Type B pancreatic cell (in vitro differentiated cells): Measurements from ENCODE around the gene LAMP5. TPM values are rescaled to one million over a fixed set of nuclear protein-coding genes. Genes with fewer than 3 reads are reported as not detected.

Source experiments
- DNase-seq: peaks from one replicate; pipeline ENCODE4 v3.0.0; 2021; ENCODE audit warnings: mixed read lengths; ENCODE audit not compliant: unreplicated experiment; ENCODE audit errors: extremely low spot score
- H3K27ac Mint-ChIP-seq: 2 replicates; pipeline ENCODE4 v1.8.0; 2021; ENCODE audit warnings: mild to moderate bottlenecking, mixed read lengths
- H3K27me3 Mint-ChIP-seq: 2 replicates; pipeline ENCODE4 v1.8.0; 2021; ENCODE audit warnings: mixed read lengths
- H3K36me3 Mint-ChIP-seq: 2 replicates; pipeline ENCODE4 v1.8.0; 2021; ENCODE audit warnings: mixed read lengths
- H3K4me1 Mint-ChIP-seq: one replicate; pipeline ENCODE4 v1.8.0; 2021; ENCODE audit warnings: mixed read lengths; ENCODE audit not compliant: unreplicated experiment
- H3K4me3 Mint-ChIP-seq: 2 replicates; pipeline ENCODE4 v1.8.0; 2021; ENCODE audit warnings: mild to moderate bottlenecking, mixed read lengths
- H3K9me3 Mint-ChIP-seq: 2 replicates; pipeline ENCODE4 v1.8.0; 2021; ENCODE audit warnings: mixed read lengths
- total RNA-seq: library from RNA; stranded (reverse); gene quantifications from 2 replicates; pipeline ENCODE4 v1.2.1, GENCODE V29; 2021; ENCODE audit warnings: low replicate concordance
- TF ChIP-seq, protein P1 (sequence below): fragments of 200-600 bp; sonication (generic); conservative IDR thresholded peaks from 2 replicates; pipeline ENCODE4 v1.5.0; 2021; ENCODE audit warnings: antibody characterized with exemption, mild to moderate bottlenecking

LAMP5 gene
- total RNA-seq, 1 donor from 2014 or later = 7.6 TPM

DNA sequence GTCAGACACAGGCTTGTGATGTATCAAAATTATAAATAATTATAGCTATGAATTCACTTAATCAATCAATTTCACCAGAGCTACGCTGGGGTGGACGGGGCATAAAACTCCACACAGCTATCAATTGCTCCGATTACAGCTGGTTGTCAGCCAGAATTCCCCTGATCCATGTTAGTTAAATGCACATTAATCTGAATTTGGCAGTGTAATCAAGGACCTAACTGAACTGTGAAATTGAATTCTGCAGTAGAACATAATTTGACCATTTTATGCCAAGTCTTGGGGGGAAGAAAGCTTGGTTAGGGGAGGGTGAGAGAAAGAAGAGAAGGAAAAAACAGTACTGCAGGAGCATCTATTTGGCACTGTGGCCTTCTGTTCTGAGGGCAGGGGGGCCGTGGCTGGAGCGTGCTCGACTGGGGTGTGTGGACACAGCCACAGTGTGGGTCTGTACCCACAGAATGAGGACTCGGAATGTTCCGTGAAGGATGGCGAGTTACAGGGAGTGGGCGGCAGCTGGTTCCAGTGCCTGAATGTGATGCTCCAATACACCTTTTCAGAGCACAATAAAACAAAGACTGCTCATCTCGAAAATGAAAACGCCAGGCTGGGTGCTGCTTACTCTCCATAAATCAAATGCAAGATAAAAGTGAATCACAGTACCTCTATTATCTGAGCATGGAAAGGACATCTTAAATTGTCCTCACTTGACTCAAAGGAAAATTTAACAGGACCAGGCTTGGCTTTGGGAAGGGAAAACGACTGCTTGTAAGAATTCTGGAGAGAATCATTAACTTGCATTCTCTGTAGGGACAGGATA, 59.2 kb downstream of the LAMP5 start:
- no peak overlapping the region for H3K27ac Mint-ChIP-seq
- H3K9me3 Mint-ChIP-seq = peaks cover 3% of the 10 kb centered on the region
- DNase-seq = no peak
- peaks cover 32% of the 10 kb centered on the region for H3K27me3 Mint-ChIP-seq
- H3K4me1 Mint-ChIP-seq = peaks cover 39% of the 10 kb centered on the region
- TF ChIP-seq, protein P1, sequence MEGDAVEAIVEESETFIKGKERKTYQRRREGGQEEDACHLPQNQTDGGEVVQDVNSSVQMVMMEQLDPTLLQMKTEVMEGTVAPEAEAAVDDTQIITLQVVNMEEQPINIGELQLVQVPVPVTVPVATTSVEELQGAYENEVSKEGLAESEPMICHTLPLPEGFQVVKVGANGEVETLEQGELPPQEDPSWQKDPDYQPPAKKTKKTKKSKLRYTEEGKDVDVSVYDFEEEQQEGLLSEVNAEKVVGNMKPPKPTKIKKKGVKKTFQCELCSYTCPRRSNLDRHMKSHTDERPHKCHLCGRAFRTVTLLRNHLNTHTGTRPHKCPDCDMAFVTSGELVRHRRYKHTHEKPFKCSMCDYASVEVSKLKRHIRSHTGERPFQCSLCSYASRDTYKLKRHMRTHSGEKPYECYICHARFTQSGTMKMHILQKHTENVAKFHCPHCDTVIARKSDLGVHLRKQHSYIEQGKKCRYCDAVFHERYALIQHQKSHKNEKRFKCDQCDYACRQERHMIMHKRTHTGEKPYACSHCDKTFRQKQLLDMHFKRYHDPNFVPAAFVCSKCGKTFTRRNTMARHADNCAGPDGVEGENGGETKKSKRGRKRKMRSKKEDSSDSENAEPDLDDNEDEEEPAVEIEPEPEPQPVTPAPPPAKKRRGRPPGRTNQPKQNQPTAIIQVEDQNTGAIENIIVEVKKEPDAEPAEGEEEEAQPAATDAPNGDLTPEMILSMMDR = no peak
- no peaks in the 10 kb centered on the region for H3K36me3 Mint-ChIP-seq
- peak overlapping the region; percentile 3 for H3K4me3 Mint-ChIP-seq

DNA sequence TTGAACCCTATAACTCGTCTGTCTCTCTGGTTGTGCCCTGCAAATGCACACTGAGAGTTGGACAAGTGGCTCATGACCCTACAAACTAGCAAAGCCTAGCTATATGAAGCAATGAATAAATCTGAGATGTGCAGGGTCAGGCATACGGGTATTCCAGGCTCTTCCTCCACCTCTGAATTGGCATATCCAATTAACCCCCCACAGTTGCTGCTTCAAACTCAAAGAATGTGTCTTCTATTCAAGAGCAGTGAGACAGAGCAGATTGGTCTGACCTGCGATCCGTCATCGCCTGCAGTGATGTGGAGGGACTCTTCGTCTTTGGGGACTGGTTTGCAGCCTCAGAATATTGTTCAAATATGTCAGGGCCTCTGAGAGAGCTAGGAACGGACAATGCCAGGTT, 59.8 kb downstream of the LAMP5 start:
- Mint-ChIP-seq H3K4me1 (peaks cover 39% of the 10 kb centered on the region), H3K27ac (no peak overlapping the region), H3K36me3 (no peaks in the 10 kb centered on the region), H3K4me3 (no peak overlapping the region), H3K9me3 (peaks cover 3% of the 10 kb centered on the region), H3K27me3 (peaks cover 30% of the 10 kb centered on the region)
- DNase-seq = no peak
- TF ChIP-seq, protein P1 = no peak

DNA sequence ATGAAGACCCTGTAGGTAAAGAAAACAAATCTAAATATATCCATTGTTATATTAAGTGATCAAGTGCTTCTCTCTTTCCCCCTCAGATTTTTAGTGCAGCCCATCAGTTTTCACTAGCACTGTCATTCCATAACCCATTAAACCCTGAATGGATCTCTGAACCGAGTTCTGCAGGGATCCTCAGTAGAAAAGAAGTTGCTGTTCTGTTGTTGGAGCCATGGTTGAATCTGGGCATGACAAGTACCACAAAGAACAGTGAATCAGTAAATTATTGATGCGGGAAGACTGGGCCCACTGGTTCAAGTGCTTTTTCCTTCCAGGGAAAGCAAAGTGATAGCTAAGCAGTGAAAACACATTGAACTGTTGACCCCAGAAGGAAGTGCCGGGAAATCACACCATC, 60.4 kb downstream of the LAMP5 start:
- TF ChIP-seq, protein P1 = no peak
- H3K27me3 Mint-ChIP-seq = peaks cover 27% of the 10 kb centered on the region
- DNase-seq = no peak
- H3K36me3 Mint-ChIP-seq = no peaks in the 10 kb centered on the region
- H3K4me1 Mint-ChIP-seq = peaks cover 39% of the 10 kb centered on the region
- H3K27ac Mint-ChIP-seq = no peak overlapping the region
- no peak overlapping the region for H3K4me3 Mint-ChIP-seq
- H3K9me3 Mint-ChIP-seq = peaks cover 3% of the 10 kb centered on the region

DNA sequence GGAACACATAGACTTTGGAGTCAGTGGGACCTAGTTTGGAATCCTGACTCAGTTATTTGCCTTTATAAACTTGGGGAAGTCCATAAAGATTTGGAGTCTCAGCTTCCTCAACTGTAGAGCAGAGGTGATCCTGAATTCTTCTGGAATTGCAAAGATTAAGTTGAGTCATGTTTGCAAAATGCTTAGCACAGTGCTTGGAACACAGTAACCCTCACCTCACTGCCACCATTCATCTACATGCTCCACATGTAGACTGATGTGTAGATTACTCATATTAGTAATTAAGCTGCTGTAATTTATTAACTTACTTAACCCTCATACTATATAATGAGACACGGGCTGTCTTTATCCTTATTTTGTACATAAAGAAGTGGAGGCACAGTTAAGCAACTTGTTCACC, 61.4 kb downstream of the LAMP5 start:
- H3K9me3 Mint-ChIP-seq = peaks cover 3% of the 10 kb centered on the region
- no peak for DNase-seq
- H3K27me3 Mint-ChIP-seq = peaks cover 24% of the 10 kb centered on the region
- H3K27ac Mint-ChIP-seq = no peak overlapping the region
- H3K4me1 Mint-ChIP-seq = peaks cover 32% of the 10 kb centered on the region
- TF ChIP-seq, protein P1 = no peak
- no peak overlapping the region for H3K4me3 Mint-ChIP-seq
- H3K36me3 Mint-ChIP-seq = no peaks in the 10 kb centered on the region

DNA sequence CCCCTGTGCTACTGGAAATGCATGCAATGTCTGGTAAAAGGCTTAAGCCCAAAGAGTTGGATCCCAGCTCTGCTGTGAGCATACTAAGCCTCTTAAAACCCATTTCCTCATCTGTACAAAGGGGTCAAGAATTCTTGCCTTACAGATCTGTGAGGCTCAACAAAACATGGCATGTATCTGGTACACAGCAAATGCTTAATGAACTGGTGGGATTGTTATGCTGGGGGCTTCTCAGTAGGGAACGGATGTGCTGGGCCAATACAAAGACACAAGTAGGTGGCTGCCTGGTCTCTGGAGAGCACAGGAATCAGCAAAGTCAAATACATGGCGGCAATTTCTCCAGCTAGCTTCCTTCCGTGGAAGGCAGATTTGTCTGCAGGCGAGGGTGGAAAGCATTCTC, 62.3 kb downstream of the LAMP5 start:
- no peak for DNase-seq
- peaks cover 29% of the 10 kb centered on the region for H3K4me1 Mint-ChIP-seq
- H3K9me3 Mint-ChIP-seq = peaks cover 3% of the 10 kb centered on the region

More for the DNA sequence above, 62.3 kb downstream of the LAMP5 start:
- peaks cover 24% of the 10 kb centered on the region for H3K27me3 Mint-ChIP-seq
- TF ChIP-seq, protein P1 = no peak
- no peak overlapping the region for H3K4me3 Mint-ChIP-seq
- H3K27ac Mint-ChIP-seq = no peak overlapping the region
- no peaks in the 10 kb centered on the region for H3K36me3 Mint-ChIP-seq
